Heart left ventricle (tissue), 16 donors: ENCODE data around the gene NRF1. TPM values are rescaled to one million over a fixed set of nuclear protein-coding genes. Genes with fewer than 3 reads are reported as not detected.
"Not testable (repeated sequence)": the region's sequence is repeated elsewhere in the genome, so short reads cannot be mapped to it uniquely, and the experiment has no call there.

ENCODE experiments used
- ATAC-seq, 4 donors: fragments of 200-7000 bp; cut with Tn5 transposase; one replicate each; pipeline ENCODE4 v1.9.1; 2020 to 2022; ENCODE audit warnings: moderate library complexity in 4 of 4, mild to moderate bottlenecking in 3 of 4, moderate number of reproducible peaks in 1 of 4
- DNase-seq, 5 donors: peaks; one replicate each; pipeline ENCODE4 v3.0.0-alpha.2; 2020
- H3K27ac ChIP-seq, 12 donors: fragments of 200-600 bp; sonication (generic) in 4 of 12; one replicate each; pipeline versions ENCODE4 v1.5.0 to v1.8.0; 2016 to 2022; ENCODE audit warnings: mild to moderate bottlenecking in 2 of 12
- H3K27me3 ChIP-seq, 9 donors: fragments of 200-600 bp; sonication (generic) in 2 of 9; one replicate each; pipeline versions ENCODE4 v1.5.1 to v1.8.0; 2016 to 2022; ENCODE audit warnings: mild to moderate bottlenecking in 3 of 9
- H3K36me3 ChIP-seq, 9 donors: fragments of 200-600 bp; sonication (generic) in 2 of 9; one replicate each; pipeline versions ENCODE4 v1.5.0 to v1.8.0; 2018 to 2022; ENCODE audit warnings: mild to moderate bottlenecking in 2 of 9
- H3K4me1 ChIP-seq, 12 donors: fragments of 200-600 bp; sonication (generic) in 4 of 12; one replicate each; pipeline versions ENCODE4 v1.5.0 to v1.8.0; 2016 to 2022; ENCODE audit warnings: mild to moderate bottlenecking in 3 of 12
- H3K4me3 ChIP-seq, 12 donors: fragments of 200-600 bp; sonication (generic) in 4 of 12; one replicate each; pipeline versions ENCODE4 v1.5.0 to v1.8.0; 2017 to 2022; ENCODE audit warnings: mild to moderate bottlenecking in 9 of 12, moderate library complexity in 4 of 12
- H3K9me3 ChIP-seq, 12 donors: fragments of 200-600 bp; sonication (generic) in 4 of 12; one replicate each; pipeline versions ENCODE4 v1.5.0 to v1.8.0; 2016 to 2022; ENCODE audit warnings: mild to moderate bottlenecking in 1 of 12
- POLR2A ChIP-seq, 2 donors: fragments of 450-650 bp; IDR thresholded peaks; one replicate each; pipeline ENCODE4 v1.6.1; 2017; ENCODE audit warnings: antibody characterized with exemption in 2 of 2, mild to moderate bottlenecking in 2 of 2, moderate library complexity in 2 of 2
- WGBS, 4 donors: extraction: QIAGEN DNeasy Blood & Tissue Kit in 2 of 4; methylation state at CpG; one replicate each; pipeline versions ENCODE4 v1.1.5 to v1.1.7; 2013 to 2018; 5-methylcytosine and 5-hydroxymethylcytosine counted together
- intact Hi-C, 10 donors: fragments of 100-400 bp; cut with DNase I; formaldehyde crosslinking; loops; one replicate each; pipeline versions ENCODE4 v1.11.1 to v1.14.2; 2022
- polyA plus RNA-seq, 2 donors: library from polyadenylated mRNA; stranded (reverse); fragments of 200-250 nt; gene quantifications; one replicate each; pipeline ENCODE4 v1.2.3, GENCODE V29; 2013
- total RNA-seq, 9 donors: library from RNA; depleted of rRNA in 2 of 9; stranded (reverse); fragments of >200 nt in 2 of 9; fragmentation: NEBNext Ultra II Directional in 3 of 9; extraction: Animal tissue kit (Norgen Biotek cat#: 25700) in 3 of 9; gene quantifications; one replicate each; pipeline versions ENCODE4 v1.1.0 to v1.2.4, GENCODE V29; 2016 to 2023
- TF ChIP-seq, protein P1 (sequence below), 12 donors: fragments of 200-600 bp; sonication (generic) in 4 of 12; IDR thresholded peaks; one replicate each; pipeline versions ENCODE4 v1.5.0 to v1.8.0; 2018 to 2022; ENCODE audit warnings: antibody characterized with exemption in 12 of 12, mild to moderate bottlenecking in 5 of 12
- donor health status: ischemic (EF 13 %, LVEDD 7.1; RV severe dilation, severe dysfunction).
- donor health status: healthy with polysubstance abuse.
- donor health status: DM: no; HTN: yes; CAD: no.
- donor health status: DM: no; HTN: no; CAD: no.
- donor health status: ischemic (EF 25% LVEDD 6.9; RV normal size, moderate dysfunction).
- donor health status: ischemic (EF 25% LVEDD 5.7; RV mildly dilated, moderate dysfunction).
- donor health status: healthy.
- donor health status: DM: yes; HTN: yes; CAD: no.
- donor health status: ischemic (EF 35%, LVEDD 5.7; RV mildly dilated, moderate dysfunction).
- donor health status: nonischemic (EF 11% LVEDD 7.7; RV severe dilation, severe dysfunction).
- donor health status: DM: yes; HTN: yes; CAD: no.
- donor health status: PGD.
- donor health status: ischemic (EF 29% LVEDD 5.4; RV normal size, mild dysfunction).
- donor health status: nonischemic (EF 23%, LVEDD 6.1; RV moderate dilation, normal function).

NRF1 gene
- total and polyA plus RNA-seq, 11 donors = 6.2 to 20.7 (median 11.9) TPM

DNA sequence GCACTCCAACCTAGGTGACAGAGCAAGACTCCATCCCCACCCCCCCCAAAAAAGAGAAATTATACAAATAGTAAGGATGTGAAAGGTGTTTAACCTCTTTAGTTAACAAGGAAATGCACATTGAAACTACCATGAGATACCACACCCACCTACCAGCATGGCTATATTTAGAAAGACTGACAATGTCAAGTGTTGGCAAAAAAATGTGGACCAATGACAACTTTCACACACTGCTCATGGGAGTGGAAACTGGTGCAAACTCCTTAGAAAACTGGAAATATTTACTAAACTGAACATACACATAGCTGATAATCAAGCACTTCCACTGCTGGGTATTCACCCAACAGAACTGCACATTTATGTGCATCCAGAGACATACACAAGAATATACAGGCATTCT lies 23.3 kb upstream of the NRF1 start:
- intact Hi-C loops = no loop called here
- no peak for TF ChIP-seq POLR2A (IDR thresholded peaks at IDR 0.05)
- TF ChIP-seq, protein P1, sequence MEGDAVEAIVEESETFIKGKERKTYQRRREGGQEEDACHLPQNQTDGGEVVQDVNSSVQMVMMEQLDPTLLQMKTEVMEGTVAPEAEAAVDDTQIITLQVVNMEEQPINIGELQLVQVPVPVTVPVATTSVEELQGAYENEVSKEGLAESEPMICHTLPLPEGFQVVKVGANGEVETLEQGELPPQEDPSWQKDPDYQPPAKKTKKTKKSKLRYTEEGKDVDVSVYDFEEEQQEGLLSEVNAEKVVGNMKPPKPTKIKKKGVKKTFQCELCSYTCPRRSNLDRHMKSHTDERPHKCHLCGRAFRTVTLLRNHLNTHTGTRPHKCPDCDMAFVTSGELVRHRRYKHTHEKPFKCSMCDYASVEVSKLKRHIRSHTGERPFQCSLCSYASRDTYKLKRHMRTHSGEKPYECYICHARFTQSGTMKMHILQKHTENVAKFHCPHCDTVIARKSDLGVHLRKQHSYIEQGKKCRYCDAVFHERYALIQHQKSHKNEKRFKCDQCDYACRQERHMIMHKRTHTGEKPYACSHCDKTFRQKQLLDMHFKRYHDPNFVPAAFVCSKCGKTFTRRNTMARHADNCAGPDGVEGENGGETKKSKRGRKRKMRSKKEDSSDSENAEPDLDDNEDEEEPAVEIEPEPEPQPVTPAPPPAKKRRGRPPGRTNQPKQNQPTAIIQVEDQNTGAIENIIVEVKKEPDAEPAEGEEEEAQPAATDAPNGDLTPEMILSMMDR (IDR thresholded peaks at IDR 0.05) = no peak
- Histone ChIP-seq H3K27ac (no peak overlapping the region), H3K27me3 (no peaks in the 10 kb centered on the region), H3K9me3 (peaks cover 0 to 32% (median 17%) of the 10 kb centered on the region in 12 donors), H3K4me3 (no peak overlapping the region), H3K4me1 (no peaks in the 10 kb centered on the region), H3K36me3 (no peaks in the 10 kb centered on the region)
- DNase-seq (no peak), ATAC-seq (no peak)

DNA sequence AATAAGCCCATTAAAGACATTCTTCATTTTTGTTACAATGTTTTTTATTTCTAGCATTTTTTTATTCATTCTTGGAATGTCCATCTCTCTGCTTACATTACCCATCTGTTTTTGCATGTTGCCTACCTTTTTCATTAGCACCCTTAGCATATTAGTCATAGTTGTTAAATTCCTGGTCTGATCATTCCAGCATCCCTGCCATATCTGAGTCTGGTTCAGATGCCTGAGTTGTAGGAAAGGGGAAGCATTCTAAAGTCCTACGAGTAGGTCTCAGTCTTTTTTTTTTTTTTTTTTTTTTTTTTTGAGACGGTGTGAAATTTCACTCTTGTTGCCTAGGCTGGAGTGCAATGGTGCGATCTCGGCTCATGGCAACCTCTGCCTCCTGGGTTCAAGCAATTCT lies 19.7 kb upstream of the NRF1 start:
- 87 to 92% (median 89%) methylated on average over 4 of the region's 4 CpGs for WGBS, 4 donors
- intact Hi-C loops = no loop called here
- Histone ChIP-seq H3K36me3 (no peaks in the 10 kb centered on the region), H3K27ac (no peak overlapping the region), H3K4me1 (no peaks in the 10 kb centered on the region), H3K4me3 (no peak overlapping the region), H3K9me3 (peaks cover 0 to 8% (median 4%) of the 10 kb centered on the region in 12 donors), H3K27me3 (no peaks in the 10 kb centered on the region)
- ATAC-seq = no peak
- no peak for TF ChIP-seq POLR2A (IDR thresholded peaks at IDR 0.05)
- TF ChIP-seq, protein P1 (IDR thresholded peaks at IDR 0.05) = no peak
- DNase-seq = no peak

DNA sequence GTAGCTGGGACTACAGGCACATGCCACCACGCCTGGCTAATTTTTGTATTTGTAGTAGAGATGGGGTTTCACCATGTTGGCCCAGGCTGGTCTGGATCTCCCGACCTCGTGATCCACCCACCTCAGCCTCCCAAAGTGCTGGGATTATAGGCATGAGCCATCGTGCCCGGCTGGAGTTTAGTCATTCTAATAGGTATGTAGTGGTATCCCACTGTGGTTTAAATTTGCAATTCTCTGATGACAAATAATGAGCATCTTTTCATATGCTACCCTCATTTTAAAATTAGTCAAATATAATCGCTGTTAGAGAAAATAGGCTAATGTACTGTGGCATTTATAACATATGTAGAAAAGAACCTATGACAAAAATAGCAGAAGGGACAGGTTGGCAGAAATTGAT lies 15.1 kb upstream of the NRF1 start:
- intact Hi-C loops, H3K36me3 ChIP-seq, H3K9me3 ChIP-seq, H3K27ac ChIP-seq, ATAC-seq, H3K4me1 ChIP-seq, DNase-seq, H3K27me3 ChIP-seq, H3K4me3 ChIP-seq: not testable (repeated sequence)
- 82 to 90% (median 86%) methylated on average over 6 of the region's 6 CpGs for WGBS, 4 donors

DNA sequence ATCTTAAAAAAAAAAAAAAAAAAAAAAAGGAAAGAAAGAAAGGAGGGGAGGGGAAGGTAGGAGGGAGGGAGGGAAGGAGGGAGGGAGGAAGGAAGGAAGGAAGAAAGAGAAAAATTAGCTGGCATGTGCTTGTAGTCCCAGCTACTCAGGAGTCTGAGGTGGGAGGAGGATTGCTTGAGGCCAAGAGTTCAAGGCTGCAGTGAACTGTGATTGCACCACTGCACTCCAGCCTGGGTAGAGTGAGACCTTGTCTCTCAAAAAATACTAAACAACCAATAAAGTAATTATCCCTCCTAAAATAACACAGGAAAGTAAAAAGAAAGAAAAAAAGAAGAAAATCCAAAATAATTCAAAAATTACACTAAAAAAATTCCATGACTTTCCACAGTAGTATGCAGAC lies 13.8 kb upstream of the NRF1 start:
- ATAC-seq (no peak), DNase-seq (no peak)
- Histone ChIP-seq H3K27me3 (no peaks in the 10 kb centered on the region), H3K9me3 (no peaks in the 10 kb centered on the region), H3K27ac (no peak overlapping the region), H3K36me3 (no peaks in the 10 kb centered on the region), H3K4me1 (no peaks in the 10 kb centered on the region), H3K4me3 (no peak overlapping the region)
- no peak for TF ChIP-seq POLR2A (IDR thresholded peaks at IDR 0.05)
- TF ChIP-seq, protein P1 (IDR thresholded peaks at IDR 0.05) = no peak
- intact Hi-C loops = no loop called here

DNA sequence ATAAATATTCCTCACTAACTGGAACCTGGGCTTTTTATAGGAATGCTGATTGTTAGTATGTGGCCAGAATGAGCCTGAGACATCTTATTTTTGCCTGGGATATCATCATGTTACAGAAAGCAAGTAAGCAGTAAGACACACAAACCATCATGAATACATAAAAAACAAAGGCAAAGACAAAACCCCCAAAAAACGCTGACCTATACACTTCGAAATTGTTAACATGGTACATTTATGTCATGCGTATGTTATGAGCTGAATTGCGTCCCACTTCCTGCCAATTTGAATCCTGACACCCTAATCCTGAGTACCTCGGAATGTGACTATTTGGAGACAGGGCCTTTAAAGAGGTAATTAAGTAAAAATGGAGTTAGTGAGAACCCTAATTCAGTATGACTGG lies 12.3 kb upstream of the NRF1 start:
- Histone ChIP-seq H3K27ac (no peak overlapping the region), H3K4me3 (no peak overlapping the region), H3K36me3 (no peaks in the 10 kb centered on the region), H3K4me1 (no peaks in the 10 kb centered on the region), H3K27me3 (no peaks in the 10 kb centered on the region), H3K9me3 (no peaks in the 10 kb centered on the region)
- WGBS, 4 donors = 87 to 93% (median 91%) methylated on average over 5 of the region's 5 CpGs
- intact Hi-C loops = no loop called here
- TF ChIP-seq POLR2A (IDR thresholded peaks at IDR 0.05) = no peak
- TF ChIP-seq, protein P1 (IDR thresholded peaks at IDR 0.05) = no peak
- no peak for DNase-seq
- ATAC-seq = no peak

DNA sequence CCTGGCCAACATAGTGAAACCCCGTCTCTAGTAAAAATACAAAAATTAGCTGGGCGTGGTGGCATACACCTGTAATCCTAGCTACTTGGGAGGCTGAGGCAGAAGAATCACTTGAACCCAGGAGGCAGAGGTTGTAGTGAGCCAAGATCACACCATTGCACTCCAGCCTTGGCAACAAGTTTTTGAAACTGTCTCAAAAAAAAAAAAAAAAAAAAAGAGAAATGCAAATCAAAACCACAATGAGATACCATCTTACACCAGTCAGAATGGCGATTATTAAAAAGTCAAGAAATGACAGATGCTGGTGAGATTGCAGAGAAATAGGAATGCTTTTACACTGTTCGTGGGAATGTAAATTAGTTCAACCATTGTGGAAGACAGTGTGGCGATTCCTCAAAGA lies 7.9 kb upstream of the NRF1 start:
- not testable (repeated sequence) for ATAC-seq, H3K27ac ChIP-seq, H3K36me3 ChIP-seq, DNase-seq, H3K4me3 ChIP-seq, H3K9me3 ChIP-seq, H3K27me3 ChIP-seq
- intact Hi-C loops = loop anchor here in 1 of 10 donors (5.0 kb wide), 1 partner anchor 721 kb away; no protein-coding TSS in a partner anchor
- H3K4me1 ChIP-seq = peaks cover 0 to 27% (median 0%) of the 10 kb centered on the region in 12 donors
- 74 to 85% (median 75%) methylated on average over 5 of the region's 5 CpGs for WGBS, 4 donors

DNA sequence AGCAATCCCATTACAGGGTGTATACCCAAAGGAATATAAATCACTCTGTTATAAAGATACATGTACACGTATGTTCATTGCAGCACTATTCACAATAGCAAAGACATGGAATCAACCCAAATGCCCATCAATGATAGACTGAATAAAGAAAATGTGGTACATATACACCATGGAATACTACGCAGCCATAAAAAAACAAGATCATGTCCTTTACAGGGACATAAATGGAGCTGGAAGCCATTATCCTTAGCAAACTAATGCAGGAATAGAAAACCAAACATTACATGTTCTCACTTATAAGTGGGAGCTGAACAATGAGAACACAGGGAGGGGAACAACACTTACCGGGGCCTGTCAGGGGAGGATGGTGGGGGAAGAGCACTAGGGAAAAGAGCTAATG lies 7.5 kb upstream of the NRF1 start:
- H3K4me3 ChIP-seq, H3K27me3 ChIP-seq, H3K9me3 ChIP-seq, H3K27ac ChIP-seq, DNase-seq, ATAC-seq: not testable (repeated sequence)
- peaks cover 0 to 27% (median 0%) of the 10 kb centered on the region in 12 donors for H3K4me1 ChIP-seq
- peaks cover 0 to 12% (median 0%) of the 10 kb centered on the region in 9 donors for H3K36me3 ChIP-seq
- intact Hi-C loops = loop anchor here in 1 of 10 donors (5.0 kb wide), 1 partner anchor 722 kb away; no protein-coding TSS in a partner anchor
- 93% methylated on average over 3 of the region's 3 CpGs for WGBS, 4 donors
